ENCODE data around the gene PIK3C3.
A peak's percentile ranks its signal among the peaks of the same experiment; 100 is the strongest.

Gene PIK3C3
- total RNA-seq = 32.9 to 83.9 (median 61.2) reads per million in 17 experiments

DNA sequence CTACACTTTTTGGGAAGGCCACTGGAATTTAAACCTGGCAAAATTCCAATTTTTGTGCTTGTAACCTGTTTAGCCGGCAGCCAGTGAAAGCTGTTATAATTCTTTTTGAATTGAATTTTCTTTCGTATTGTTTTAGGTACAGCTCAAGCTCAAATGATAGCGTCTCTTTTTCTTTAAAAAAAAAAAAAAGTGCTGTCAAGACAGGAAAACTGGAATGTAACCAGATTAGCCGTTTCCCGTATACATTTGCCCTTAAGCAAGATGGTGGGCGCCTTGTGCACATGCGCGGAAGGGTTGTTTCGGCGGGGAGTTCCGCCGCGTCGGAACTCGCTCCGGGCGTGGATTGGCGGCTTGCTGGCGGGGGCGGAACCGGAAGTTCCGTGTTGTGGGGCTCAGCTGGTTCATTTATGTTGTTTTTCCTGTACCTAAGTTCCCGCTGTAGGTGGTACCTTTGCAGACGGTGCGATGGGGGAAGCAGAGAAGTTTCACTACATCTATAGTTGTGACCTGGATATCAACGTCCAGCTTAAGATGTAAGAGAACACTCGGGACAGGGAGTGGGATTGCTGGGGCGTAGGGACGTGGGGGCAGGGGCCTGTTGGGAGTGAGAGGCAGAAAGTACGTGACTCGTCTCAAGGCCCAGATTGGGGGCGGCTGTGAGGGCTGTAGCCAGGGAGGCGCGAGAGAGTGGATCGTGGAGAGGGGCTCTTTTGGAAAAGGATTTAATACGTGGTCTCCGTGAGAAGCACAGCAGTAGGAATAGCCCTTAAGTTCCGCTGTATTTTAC is at the start of gene PIK3C3:
PIK3C3 (plus strand) TSS at position 408 of the 787 bp plus-strand sequence; CDS start at position 466, 58 bp downstream.
- DNase-seq = peak; percentile 97 to 99 (median 98)

- DNase-seq = no peak
These were observed 49.1 kb upstream of the PIK3C3 start for GRCh38 chr18:41905786-41906527.

- DNase-seq = peak in 2 of 4 experiments; percentile 51 to 62
These were observed 48.4 kb upstream of the PIK3C3 start for GRCh38 chr18:41906528-41907146.

- DNase-seq = no peak
These were observed 37.9 kb upstream of the PIK3C3 start for GRCh38 chr18:41917181-41917580.

DNA sequence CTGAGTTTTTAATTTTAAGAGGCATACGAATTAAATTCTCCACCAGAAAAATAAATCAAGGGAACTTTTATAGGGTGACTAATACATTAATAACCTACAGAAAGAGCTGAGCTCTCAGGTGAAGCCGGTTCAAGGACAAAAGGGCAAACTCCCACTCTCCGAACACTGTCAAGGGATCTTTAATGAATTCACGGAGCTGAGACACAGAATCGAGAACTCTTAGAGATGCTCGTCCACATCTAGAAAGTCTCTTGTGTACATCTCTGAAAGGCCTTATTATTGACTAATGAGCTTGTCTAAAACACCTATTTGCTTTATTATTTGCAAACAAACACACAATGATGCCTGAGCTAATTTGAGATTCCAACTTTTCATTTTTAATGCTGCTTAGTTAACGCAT is 33.3 kb upstream of the PIK3C3 start:
- no peak for DNase-seq

GRCh38 chr18:41922176-41922575 is 32.9 kb upstream of the PIK3C3 start:
- DNase-seq = no peak

- DNase-seq = no peak
These were observed 32.2 kb upstream of the PIK3C3 start for GRCh38 chr18:41922841-41923240.

DNA sequence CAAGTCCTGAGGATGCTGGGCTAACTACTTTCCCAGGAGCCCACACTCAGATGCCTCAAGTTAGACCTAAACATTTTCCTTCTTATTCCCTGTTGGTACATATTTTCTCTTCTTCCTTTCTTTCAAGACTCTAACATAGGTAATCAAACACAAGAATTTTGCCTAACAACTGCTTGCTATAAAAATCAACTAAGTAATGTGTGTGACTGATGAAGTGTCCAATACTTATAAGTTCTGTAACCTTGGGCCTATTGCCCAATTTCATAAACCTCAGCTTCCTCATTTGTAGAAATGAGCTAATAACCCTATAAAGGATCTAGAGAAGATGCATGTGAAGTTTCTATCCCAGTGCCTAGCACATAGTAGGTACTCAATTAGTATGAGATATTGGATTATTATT is 31.6 kb upstream of the PIK3C3 start:
- peak; percentile 61 to 83 (median 73) for DNase-seq

GRCh38 chr18:41928581-41928980 is 26.5 kb upstream of the PIK3C3 start:
- peak; percentile 12 to 56 (median 40) for DNase-seq

DNA sequence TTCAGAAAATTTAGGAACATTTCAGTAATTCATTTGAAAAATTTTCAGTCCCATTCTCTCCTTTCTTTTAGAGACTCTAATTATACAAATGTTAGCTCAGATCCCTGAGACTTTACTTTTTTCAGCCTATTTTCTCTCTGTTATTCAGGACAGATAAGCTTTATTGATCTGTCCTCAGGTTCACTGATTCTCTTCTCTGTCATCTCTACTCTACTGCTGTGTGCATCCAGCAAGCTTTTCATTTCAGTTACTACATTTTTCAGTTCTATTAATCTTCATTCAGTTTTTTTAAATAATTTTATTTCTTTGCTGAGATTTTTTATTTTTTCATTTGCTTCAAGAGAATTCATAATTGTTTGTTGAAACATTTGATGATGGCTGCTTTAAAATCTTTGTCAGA is 22.1 kb upstream of the PIK3C3 start:
- no peak for DNase-seq

- no peak for DNase-seq
These were observed 21.3 kb upstream of the PIK3C3 start for GRCh38 chr18:41933778-41934177.

GRCh38 chr18:41936471-41937134 is 18.4 kb upstream of the PIK3C3 start:
- peak in 3 of 4 experiments; percentile 27 to 51 (median 42) for DNase-seq

DNA sequence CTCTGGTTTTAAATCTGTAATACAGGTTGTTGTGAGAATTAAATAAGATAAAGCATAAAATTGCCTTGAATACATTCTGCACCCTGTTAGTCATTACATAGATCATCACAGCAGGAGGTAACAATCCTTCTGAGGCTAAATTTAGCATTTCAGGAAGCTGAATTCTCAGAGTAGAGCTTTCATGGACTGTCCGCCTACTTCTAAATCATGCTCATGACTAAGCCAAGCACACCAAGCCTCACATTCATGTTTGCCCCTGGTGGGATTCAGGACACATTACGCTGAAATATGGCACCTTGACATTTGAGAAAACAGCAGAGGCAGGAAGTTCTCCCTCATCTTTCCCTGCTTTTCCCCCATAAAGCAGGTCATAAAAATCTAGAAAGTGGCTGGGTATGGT is 16.6 kb upstream of the PIK3C3 start:
- peak; percentile 66 to 90 (median 75) for DNase-seq

DNA sequence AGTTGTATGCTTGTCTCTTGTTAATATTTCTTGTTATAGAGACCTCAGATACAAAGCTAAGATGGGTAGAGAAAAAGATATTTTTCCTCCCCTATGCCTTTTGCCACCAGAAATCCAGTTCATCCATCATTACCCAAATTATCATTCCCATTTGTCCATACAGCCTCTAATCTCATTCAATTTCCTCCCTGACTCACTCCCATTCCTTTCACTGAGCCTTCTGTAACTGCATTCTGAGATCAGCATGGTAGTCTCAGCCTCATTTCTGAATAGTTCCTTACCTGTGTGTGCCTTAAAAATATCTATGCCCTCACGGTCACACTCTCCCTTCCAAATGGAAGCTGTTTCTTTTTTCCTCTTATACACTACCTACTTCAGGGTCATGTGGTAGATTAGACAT is 15.7 kb upstream of the PIK3C3 start:
- no peak for DNase-seq

- DNase-seq = no peak
These were observed 14.4 kb upstream of the PIK3C3 start for GRCh38 chr18:41940506-41941215.

- no peak for DNase-seq
These were observed 12.8 kb upstream of the PIK3C3 start for GRCh38 chr18:41942254-41942653.

GRCh38 chr18:41948544-41949110 is 6.4 kb upstream of the PIK3C3 start:
- DNase-seq = no peak

GRCh38 chr18:41949206-41949920 is 5.7 kb upstream of the PIK3C3 start:
- DNase-seq = no peak

DNA sequence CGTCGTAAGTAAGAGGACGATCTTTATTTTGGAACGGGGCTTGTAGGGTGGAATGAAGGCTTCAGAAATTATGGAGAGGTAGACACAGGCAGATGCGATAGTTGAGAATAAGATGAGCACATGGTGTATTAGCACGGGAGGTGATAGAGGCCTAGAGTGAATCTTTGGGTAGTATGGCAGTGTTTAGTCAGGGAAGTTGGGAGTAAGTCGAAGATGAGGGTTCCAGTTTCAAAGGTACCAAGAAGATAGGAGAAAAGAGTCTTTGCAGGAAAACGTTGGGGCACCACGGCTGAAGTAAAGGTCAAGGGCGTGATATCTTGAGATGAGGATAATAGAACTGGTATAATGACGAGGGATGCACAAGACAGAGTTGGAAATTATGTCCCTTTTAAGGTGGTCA is 654 bp downstream of the PIK3C3 start:
- DNase-seq = peak in 3 of 4 experiments; percentile 2 to 17 (median 9)

- no peak for DNase-seq
These were observed 4.0 kb downstream of the PIK3C3 start for GRCh38 chr18:41959045-41959444.

Data from suppressor macrophage (primary cell).